ENCODE measurements around the gene STON2. TPM values are rescaled to one million over a fixed set of nuclear protein-coding genes. Genes with fewer than 3 reads are reported as not detected.

STON2 gene
- 100 to 1,000 TPM in 2 of 4 donors, 10 to 100 TPM in 2; 69.8 to 202 (median 97.0) TPM for total RNA-seq

- WGBS, 2 donors = 37 to 60% methylated on average over 5 of the region's 5 CpGs
Observed at GRCh38 chr14:81400202-81400678, at the start of gene STON2. Gene STON2, minus strand, starts transcription at chr14:81400324. Its CDS starts 1,942 bp downstream, at chr14:81398382.

GRCh38 chr14:81449576-81449975, 49.5 kb upstream of the STON2 start:
- intact Hi-C loops (cut with DNase I) = no loop called here
- 37 to 43% methylated on average over 6 of the region's 6 CpGs for WGBS, 2 donors
- Histone ChIP-seq H3K4me3 (replicated peaks in 1 of 3) (no peak overlapping the region), H3K27me3 (no peaks in the 10 kb centered on the region), H3K9me3 (no peaks in the 10 kb centered on the region), H3K36me3 (no peaks in the 10 kb centered on the region), H3K27ac (peak overlapping the region; percentile 3 to 72 (median 57)), H3K4me1 (peaks cover 22 to 27% of the 10 kb centered on the region in 2 donors)
- no peak for DNase-seq
- TF ChIP-seq CTCF (IDR thresholded peaks at IDR 0.05) = no peak
- TF ChIP-seq POLR2A (IDR thresholded peaks at IDR 0.05) = no peak

More at GRCh38 chr14:81400202-81400678, at the start of gene STON2:
- Histone ChIP-seq H3K4me1 (peaks cover 8 to 17% of the 10 kb centered on the region in 2 donors), H3K36me3 (no peaks in the 10 kb centered on the region), H3K27ac (peak within 1 kb of the TSS in 2 of 3 donors; percentile 36 to 59), H3K27me3 (no peaks in the 10 kb centered on the region), H3K4me3 (replicated peaks in 1 of 3) (no peak within 1 kb of the TSS), H3K9me3 (no peaks in the 10 kb centered on the region)
- TF ChIP-seq CTCF (IDR thresholded peaks at IDR 0.05) (no peak), POLR2A (IDR thresholded peaks at IDR 0.05) (no peak)
- intact Hi-C loops (cut with DNase I) = no loop called here
- peak; percentile 26 to 28 for DNase-seq

GRCh38 chr14:81449114-81449513, 49.0 kb upstream of the STON2 start:
- Histone ChIP-seq H3K36me3 (no peaks in the 10 kb centered on the region), H3K27ac (peak overlapping the region in 2 of 3 donors; percentile 57 to 72), H3K9me3 (no peaks in the 10 kb centered on the region), H3K4me3 (replicated peaks in 1 of 3) (no peak overlapping the region), H3K27me3 (no peaks in the 10 kb centered on the region), H3K4me1 (peaks cover 22 to 27% of the 10 kb centered on the region in 2 donors)
- WGBS, 2 donors = 14% methylated on average over 4 of the region's 4 CpGs
- peak; percentile 37 to 52 for DNase-seq
- intact Hi-C loops (cut with DNase I) = no loop called here
- no peak for TF ChIP-seq CTCF (IDR thresholded peaks at IDR 0.05)
- TF ChIP-seq POLR2A (IDR thresholded peaks at IDR 0.05) = no peak

GRCh38 chr14:81447021-81447764, 47.1 kb upstream of the STON2 start:
- DNase-seq = no peak
- Histone ChIP-seq H3K4me1 (peaks cover 15 to 19% of the 10 kb centered on the region in 2 donors), H3K27ac (no peak overlapping the region), H3K9me3 (no peaks in the 10 kb centered on the region), H3K4me3 (replicated peaks in 1 of 3) (no peak overlapping the region), H3K27me3 (no peaks in the 10 kb centered on the region), H3K36me3 (no peaks in the 10 kb centered on the region)
- WGBS, 2 donors = 71 to 79% methylated on average over 3 of the region's 3 CpGs
- intact Hi-C loops (cut with DNase I) = no loop called here
- no peak for TF ChIP-seq CTCF (IDR thresholded peaks at IDR 0.05)
- no peak for TF ChIP-seq POLR2A (IDR thresholded peaks at IDR 0.05)
